CD4-positive, alpha-beta memory T cell (primary cell): ENCODE data around the gene GUCA1C. TPM values are rescaled to one million over a fixed set of nuclear protein-coding genes. Genes with fewer than 3 reads are reported as not detected.

Experiments used
- CTCF ChIA-PET: fragments of 350-600 bp; sonication (Branson Sonifier 250); formaldehyde crosslinking; loops from one replicate; lab custom pipeline; 2021; ENCODE audit warnings: inconsistent platforms; ENCODE audit not compliant: partially characterized antibody; lab: Charles Lee
- POLR2A ChIA-PET: fragments of 350-600 bp; sonication (Branson Sonifier 250); formaldehyde crosslinking; loops from one replicate; lab custom pipeline; 2021; ENCODE audit not compliant: partially characterized antibody; lab: Charles Lee
- DNase-seq, 5 donors: peaks; one replicate each; pipeline versions ENCODE4 v3.0.0 to v3.0.0-alpha.2; 2020 to 2022; ENCODE audit warnings: mixed read lengths in 1 of 5
- H3K27ac ChIP-seq: one replicate; pipeline ENCODE4 v1.7.0; 2013; ENCODE audit warnings: low read depth, low read length
- H3K27me3 ChIP-seq: 2 replicates; pipeline ENCODE4 v1.7.0; 2013; ENCODE audit warnings: mild to moderate bottlenecking, low read length, moderate library complexity; ENCODE audit not compliant: insufficient read depth
- H3K36me3 ChIP-seq: 2 replicates; pipeline ENCODE4 v1.7.0; 2013; ENCODE audit warnings: mild to moderate bottlenecking, low read length, moderate library complexity; ENCODE audit not compliant: insufficient read depth
- H3K4me1 ChIP-seq: 2 replicates; pipeline ENCODE4 v1.7.0; 2013; ENCODE audit warnings: mild to moderate bottlenecking, low read length, moderate library complexity; ENCODE audit not compliant: insufficient read depth
- H3K4me3 ChIP-seq, 2 donors: one replicate each; pipeline ENCODE4 v1.7.0; 2013; ENCODE audit warnings: low read length in 2 of 2, mild to moderate bottlenecking in 1 of 2
- H3K9me3 ChIP-seq, 2 donors: one replicate each; pipeline ENCODE4 v1.7.0; 2013; ENCODE audit warnings: low read length in 2 of 2, control low read depth in 1 of 2; ENCODE audit not compliant: control insufficient read depth in 1 of 2
- H3K27ac Mint-ChIP-seq, 7 donors: one replicate each; pipeline ENCODE4 v1.8.0; 2020 to 2021; ENCODE audit warnings: mixed read lengths in 7 of 7, mild to moderate bottlenecking in 6 of 7, inconsistent platforms in 3 of 7, moderate library complexity in 3 of 7
- H3K27me3 Mint-ChIP-seq, 2 donors: one replicate each; pipeline ENCODE4 v1.8.0; 2020 to 2021; ENCODE audit warnings: mixed read lengths in 2 of 2
- H3K36me3 Mint-ChIP-seq, 2 donors: one replicate each; pipeline ENCODE4 v1.8.0; 2020 to 2021; ENCODE audit warnings: mixed read lengths in 2 of 2, inconsistent platforms in 1 of 2, mild to moderate bottlenecking in 1 of 2
- H3K4me1 Mint-ChIP-seq, 4 donors: one replicate each; pipeline ENCODE4 v1.8.0; 2020 to 2021; ENCODE audit warnings: mixed read lengths in 4 of 4, mild to moderate bottlenecking in 1 of 4
- H3K4me3 Mint-ChIP-seq, 8 donors: one replicate each; pipeline ENCODE4 v1.8.0; 2020 to 2021; ENCODE audit warnings: mixed read lengths in 8 of 8, mild to moderate bottlenecking in 7 of 8, moderate library complexity in 6 of 8, inconsistent platforms in 3 of 8
- H3K9me3 Mint-ChIP-seq, 8 donors: one replicate each; pipeline ENCODE4 v1.8.0; 2020 to 2021; ENCODE audit warnings: mixed read lengths in 8 of 8, mild to moderate bottlenecking in 5 of 8, inconsistent platforms in 3 of 8, moderate library complexity in 1 of 8
- intact Hi-C: fragments of 100-400 bp; cut with micrococcal nuclease; formaldehyde crosslinking; loops from one replicate; pipeline ENCODE4 v1.15.1; 2023
- polyA plus RNA-seq, 2 donors: library from polyadenylated mRNA; unstranded; fragments of 300-500 nt; fragmentation: Illumina TruSeq; gene quantifications; one replicate each; pipeline ENCODE4 v1.2.3, GENCODE V29; 2021
- total RNA-seq, 2 experiments: library from RNA; stranded (reverse); gene quantifications; one replicate each; pipeline ENCODE4 v1.2.3, GENCODE V29; 2021

Gene GUCA1C
- total and polyA plus RNA-seq, 4 experiments from 2014 or later: not detected

DNA sequence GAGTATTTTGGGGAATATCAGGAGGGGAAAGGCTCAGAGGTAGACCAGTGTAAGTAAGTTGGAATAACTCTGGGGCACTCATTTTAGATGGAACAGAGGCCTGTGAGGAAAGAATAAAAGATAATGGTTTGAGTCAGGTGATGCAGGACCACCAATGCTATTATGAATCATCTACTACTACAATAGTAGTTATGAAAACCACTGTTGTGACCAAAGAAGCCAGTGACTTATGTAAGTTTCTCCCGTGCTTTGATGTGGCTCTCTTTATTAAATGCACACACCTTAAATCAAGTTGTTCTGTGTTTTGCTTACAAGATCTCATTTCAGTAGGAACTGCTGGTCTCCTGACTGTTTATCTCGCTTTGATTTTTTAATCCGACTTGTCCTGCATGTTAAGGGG is 13.1 kb upstream of the GUCA1C start:
- Histone ChIP-seq H3K27me3 (no peaks in the 10 kb centered on the region), H3K36me3 (no peaks in the 10 kb centered on the region), H3K9me3 (no peaks in the 10 kb centered on the region), H3K4me3 (no peak overlapping the region), H3K27ac (no peak overlapping the region), H3K4me1 (no peaks in the 10 kb centered on the region)
- Mint-ChIP-seq H3K4me3 (no peak overlapping the region), H3K9me3 (no peaks in the 10 kb centered on the region), H3K27me3 (no peaks in the 10 kb centered on the region), H3K4me1 (peaks cover 0 to 3% (median under 1%) of the 10 kb centered on the region in 4 donors), H3K36me3 (no peaks in the 10 kb centered on the region), H3K27ac (no peak overlapping the region)
- intact Hi-C loops: no loop called here
- ChIA-PET POLR2A (no interaction called here), CTCF (no interaction called here)
- no peak for DNase-seq

DNA sequence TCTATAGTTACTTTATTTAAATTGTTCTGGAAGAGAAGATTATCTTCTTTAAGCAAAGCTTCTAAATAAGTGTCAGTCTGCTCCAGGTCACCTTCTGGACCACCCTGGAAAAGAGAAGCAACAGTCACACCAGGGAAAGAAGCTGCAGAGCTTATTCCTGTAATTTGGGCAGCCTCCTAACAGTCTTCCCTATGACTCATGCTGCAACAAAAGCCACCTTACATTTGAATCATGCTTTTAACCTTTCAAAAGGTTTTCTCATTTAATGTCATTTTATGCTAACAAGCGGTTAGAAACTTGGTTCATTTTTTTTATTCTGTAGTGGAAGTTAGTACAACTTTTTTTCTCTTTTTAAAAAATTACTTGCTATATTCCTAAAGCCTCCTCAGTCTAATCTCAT is 5.3 kb upstream of the GUCA1C start:
- H3K9me3 ChIP-seq: no peaks in the 10 kb centered on the region
- H3K4me1 ChIP-seq: no peaks in the 10 kb centered on the region
- H3K27ac ChIP-seq: no peak overlapping the region
- intact Hi-C loops: no loop called here
- DNase-seq: no peak
- no peak overlapping the region for H3K4me3 ChIP-seq
- Mint-ChIP-seq H3K4me1 (no peaks in the 10 kb centered on the region), H3K27me3 (peaks cover 0 to 6% of the 10 kb centered on the region in 2 donors), H3K27ac (no peak overlapping the region), H3K4me3 (no peak overlapping the region), H3K36me3 (no peaks in the 10 kb centered on the region), H3K9me3 (no peaks in the 10 kb centered on the region)
- ChIA-PET CTCF (no interaction called here), POLR2A (no interaction called here)
- H3K36me3 ChIP-seq: no peaks in the 10 kb centered on the region
- H3K27me3 ChIP-seq: no peaks in the 10 kb centered on the region

DNA sequence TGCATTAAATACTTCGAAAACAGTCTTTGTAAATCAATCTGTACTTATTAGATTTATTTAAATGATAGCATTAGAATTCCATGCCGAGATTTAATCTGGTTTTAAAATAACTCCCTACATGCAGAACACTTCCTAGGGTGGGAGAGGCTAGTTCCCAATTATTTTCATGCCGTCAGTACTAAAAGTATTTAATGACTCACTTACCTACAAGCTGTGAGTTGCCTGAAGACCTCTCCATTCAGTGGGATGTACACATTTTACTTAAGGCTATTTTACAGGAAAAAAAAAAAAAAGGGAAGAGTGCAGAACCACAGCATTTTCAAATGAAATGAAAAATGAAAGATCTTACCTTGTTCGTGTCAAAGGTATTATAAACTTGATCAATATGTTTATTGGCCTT is 469 bp downstream of the GUCA1C start:
- H3K27ac ChIP-seq: no peak overlapping the region
- H3K9me3 Mint-ChIP-seq: no peaks in the 10 kb centered on the region
- no peak overlapping the region for H3K4me3 ChIP-seq
- ChIA-PET CTCF (interaction anchor here (0.6 kb wide), 1 partner anchor 1532 kb away, joined by 3 read pairs; no protein-coding TSS in a partner anchor), POLR2A (no interaction called here)
- no peaks in the 10 kb centered on the region for H3K9me3 ChIP-seq
- peaks cover 6 to 13% of the 10 kb centered on the region in 2 donors for H3K27me3 Mint-ChIP-seq
- H3K36me3 Mint-ChIP-seq: no peaks in the 10 kb centered on the region
- no peaks in the 10 kb centered on the region for H3K4me1 ChIP-seq
- no peaks in the 10 kb centered on the region for H3K36me3 ChIP-seq
- no peak for DNase-seq
- no peaks in the 10 kb centered on the region for H3K27me3 ChIP-seq
- H3K27ac Mint-ChIP-seq: no peak overlapping the region
- H3K4me3 Mint-ChIP-seq: no peak overlapping the region
- H3K4me1 Mint-ChIP-seq: no peaks in the 10 kb centered on the region
- intact Hi-C loops: no loop called here

DNA sequence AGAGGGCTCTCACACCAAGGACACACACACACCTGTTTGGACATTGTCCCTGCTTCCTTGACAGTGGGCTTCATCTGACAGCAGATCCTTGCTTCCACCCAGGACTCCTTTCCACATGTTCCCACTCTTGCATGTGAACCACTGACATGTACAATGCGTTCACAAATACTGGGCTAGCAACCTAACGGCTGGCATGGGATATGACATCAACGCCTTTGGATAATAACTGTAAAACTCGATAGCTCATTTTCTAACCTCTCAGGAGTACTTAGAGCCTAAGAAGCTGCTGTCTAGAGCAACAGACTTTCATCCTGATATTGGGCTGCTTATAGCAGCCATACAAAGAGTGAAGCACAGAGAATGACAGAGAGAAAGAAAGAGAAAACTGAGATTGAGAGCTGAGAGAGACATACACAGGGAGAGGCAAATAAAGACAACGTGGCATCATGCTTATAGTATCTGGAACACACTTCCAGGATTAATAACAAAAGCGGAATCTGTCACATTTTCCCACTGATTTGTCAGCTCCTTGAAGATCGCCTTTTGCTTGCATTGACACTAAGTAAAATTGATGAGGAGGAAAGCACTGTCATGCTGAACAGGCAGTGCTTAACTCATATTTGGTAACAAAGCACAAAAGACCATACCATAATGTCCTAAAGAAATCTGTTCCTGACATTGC is 1.7 kb downstream of the GUCA1C start:
- Mint-ChIP-seq H3K9me3 (peaks cover 0 to 3% (median 0%) of the 10 kb centered on the region in 8 donors), H3K4me3 (no peak overlapping the region), H3K27ac (no peak overlapping the region), H3K36me3 (no peaks in the 10 kb centered on the region), H3K4me1 (no peaks in the 10 kb centered on the region), H3K27me3 (peaks cover 6 to 13% of the 10 kb centered on the region in 2 donors)
- Histone ChIP-seq H3K4me3 (no peak overlapping the region), H3K4me1 (no peaks in the 10 kb centered on the region), H3K9me3 (no peaks in the 10 kb centered on the region), H3K36me3 (no peaks in the 10 kb centered on the region), H3K27me3 (no peaks in the 10 kb centered on the region), H3K27ac (no peak overlapping the region)
- intact Hi-C loops: no loop called here
- CTCF ChIA-PET: no interaction called here
- DNase-seq: no peak
- POLR2A ChIA-PET: no interaction called here

DNA sequence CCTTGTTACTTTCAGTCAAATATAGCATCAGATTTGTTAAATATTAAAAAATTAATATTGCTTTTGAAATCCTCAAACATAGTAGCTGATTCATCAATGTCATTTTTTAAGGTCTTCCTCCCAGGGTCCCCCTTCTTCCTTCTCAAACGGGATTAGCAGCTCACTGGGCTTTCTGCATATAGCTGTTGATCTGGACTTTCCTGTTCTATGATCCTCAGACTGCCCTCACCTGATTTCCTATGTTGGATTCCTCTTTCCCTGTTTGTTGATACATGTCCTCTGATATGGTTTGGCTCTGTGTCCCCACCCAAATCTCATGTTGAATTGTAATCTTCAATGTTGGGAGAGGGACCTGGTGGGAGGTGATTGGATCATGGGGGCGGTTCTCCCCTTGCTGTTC is 5.8 kb downstream of the GUCA1C start:
- H3K27me3 Mint-ChIP-seq: peaks cover 0 to 10% of the 10 kb centered on the region in 2 donors
- no peaks in the 10 kb centered on the region for H3K36me3 Mint-ChIP-seq
- Histone ChIP-seq H3K36me3 (no peaks in the 10 kb centered on the region), H3K27ac (no peak overlapping the region), H3K9me3 (no peaks in the 10 kb centered on the region), H3K4me1 (no peaks in the 10 kb centered on the region), H3K27me3 (no peaks in the 10 kb centered on the region), H3K4me3 (no peak overlapping the region)
- H3K4me3 Mint-ChIP-seq: no peak overlapping the region
- ChIA-PET CTCF (no interaction called here), POLR2A (no interaction called here)
- no peaks in the 10 kb centered on the region for H3K4me1 Mint-ChIP-seq
- no peak overlapping the region for H3K27ac Mint-ChIP-seq
- no peak for DNase-seq
- intact Hi-C loops: no loop called here
- H3K9me3 Mint-ChIP-seq: peaks cover 0 to 3% (median 0%) of the 10 kb centered on the region in 8 donors

DNA sequence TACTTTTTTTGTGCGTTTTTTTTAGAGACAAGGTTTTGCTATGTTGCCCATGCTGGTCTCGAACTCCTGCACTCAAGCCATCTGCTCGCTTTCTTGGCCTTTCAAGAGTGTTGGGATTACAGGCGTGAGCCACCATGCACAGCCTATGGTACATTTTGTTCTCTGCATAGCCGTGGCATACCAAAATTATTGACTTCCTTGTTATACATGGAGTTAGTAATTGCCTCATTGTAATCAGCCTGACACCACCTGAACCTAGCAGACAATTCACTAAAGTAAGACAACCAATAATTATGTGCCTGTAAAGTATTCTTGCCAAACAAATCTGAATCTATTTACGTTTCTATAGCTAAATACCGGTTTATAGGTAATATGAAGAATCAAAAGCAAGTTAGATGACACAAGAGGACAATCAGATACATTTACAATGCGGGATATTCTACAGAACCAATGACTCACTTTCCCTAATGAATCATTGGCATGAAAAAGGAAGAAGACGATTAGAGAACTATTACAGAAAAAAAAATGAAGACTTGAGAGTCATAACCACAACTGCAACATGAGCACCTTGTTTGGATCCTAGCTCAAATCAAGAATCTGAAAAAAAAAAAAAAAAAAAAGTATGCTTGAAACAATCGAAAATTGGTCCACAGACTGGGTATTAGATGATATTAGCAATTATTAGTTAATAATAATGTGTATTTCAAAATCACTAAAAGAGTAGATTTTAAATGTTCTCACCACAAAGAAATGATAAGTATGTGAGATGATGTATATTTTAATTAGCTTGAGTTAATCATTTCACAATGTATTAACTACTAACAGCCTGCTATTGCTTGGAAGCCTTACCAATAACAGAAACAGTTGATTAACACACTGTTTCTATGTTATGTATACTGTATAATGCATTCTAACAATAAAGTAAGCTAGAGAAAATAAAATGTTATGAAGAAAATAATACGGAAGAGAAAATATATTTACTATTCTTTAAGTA is 7.1 kb downstream of the GUCA1C start:
- Mint-ChIP-seq H3K36me3 (no peaks in the 10 kb centered on the region), H3K4me3 (no peak overlapping the region), H3K4me1 (no peaks in the 10 kb centered on the region), H3K9me3 (peaks cover 0 to 3% (median 0%) of the 10 kb centered on the region in 8 donors), H3K27ac (no peak overlapping the region), H3K27me3 (peaks cover 0 to 10% of the 10 kb centered on the region in 2 donors)
- POLR2A ChIA-PET: no interaction called here
- H3K4me3 ChIP-seq: no peak overlapping the region
- no peaks in the 10 kb centered on the region for H3K36me3 ChIP-seq
- no peak overlapping the region for H3K27ac ChIP-seq
- intact Hi-C loops: no loop called here
- H3K27me3 ChIP-seq: no peaks in the 10 kb centered on the region
- no peaks in the 10 kb centered on the region for H3K4me1 ChIP-seq
- no peak for DNase-seq
- H3K9me3 ChIP-seq: no peaks in the 10 kb centered on the region
- CTCF ChIA-PET: no interaction called here

DNA sequence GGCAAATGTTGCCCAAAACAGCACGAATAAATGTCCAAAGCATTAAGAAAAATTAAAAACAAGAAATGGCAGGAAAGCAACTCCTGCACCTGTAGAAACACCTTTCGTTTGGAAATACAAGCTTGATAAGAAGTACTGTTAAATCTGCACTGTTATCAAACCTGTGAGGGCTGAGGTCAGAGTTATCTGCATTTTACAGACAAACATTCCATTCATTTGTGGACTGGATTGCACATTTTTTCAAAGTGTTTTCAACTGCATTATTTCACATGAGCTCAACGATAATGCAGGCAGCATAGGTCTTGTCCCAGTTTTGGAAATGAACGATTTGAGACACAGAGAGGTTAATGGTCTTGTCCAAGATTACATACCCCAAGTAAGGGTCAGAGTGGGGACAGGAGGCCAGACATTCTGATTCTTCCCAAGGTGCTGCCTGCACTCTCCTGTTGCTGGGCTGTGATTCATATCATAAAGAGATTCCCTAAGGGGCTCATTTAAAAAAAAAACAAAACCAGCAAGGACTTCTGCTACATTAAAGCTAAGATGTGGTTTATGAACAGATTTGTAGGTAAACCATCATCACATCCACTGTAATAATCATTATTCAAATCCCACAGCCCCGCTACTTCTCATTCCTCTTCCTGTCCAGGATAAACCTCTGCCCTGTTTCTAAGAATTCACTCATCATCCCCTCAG is 13.0 kb downstream of the GUCA1C start:
- ChIA-PET POLR2A (no interaction called here), CTCF (interaction anchor here (1.0 kb wide), 1 partner anchor 462 kb away, joined by 3 read pairs; no protein-coding TSS in a partner anchor)
- Histone ChIP-seq H3K27me3 (no peaks in the 10 kb centered on the region), H3K36me3 (no peaks in the 10 kb centered on the region), H3K4me3 (no peak overlapping the region), H3K9me3 (no peaks in the 10 kb centered on the region), H3K4me1 (no peaks in the 10 kb centered on the region), H3K27ac (no peak overlapping the region)
- H3K4me3 Mint-ChIP-seq: no peak overlapping the region
- no peaks in the 10 kb centered on the region for H3K27me3 Mint-ChIP-seq
- no peaks in the 10 kb centered on the region for H3K4me1 Mint-ChIP-seq
- no peaks in the 10 kb centered on the region for H3K9me3 Mint-ChIP-seq
- no peak overlapping the region for H3K27ac Mint-ChIP-seq
- DNase-seq: no peak
- intact Hi-C loops: no loop called here
- no peaks in the 10 kb centered on the region for H3K36me3 Mint-ChIP-seq
